Mucosa of descending colon (tissue), 3 donors: ENCODE measurements around the gene MTSS2. TPM values are rescaled to one million over a fixed set of nuclear protein-coding genes. Genes with fewer than 3 reads are reported as not detected.

Experiments
- ATAC-seq: fragments of 200-7000 bp; cut with Tn5 transposase; one replicate; pipeline ENCODE4 v1.9.1; 2020; ENCODE audit warnings: mild to moderate bottlenecking, moderate library complexity
- DNase-seq, 3 donors: peaks; one replicate each; pipeline ENCODE4 v3.0.0-alpha.2; 2020
- H3K36me3 ChIP-seq: fragments of 200-600 bp; one replicate; pipeline ENCODE4 v1.8.0; 2021; ENCODE audit warnings: low read depth, mild to moderate bottlenecking
- H3K4me1 ChIP-seq: fragments of 200-600 bp; one replicate; pipeline ENCODE4 v1.8.0; 2021; ENCODE audit warnings: low read depth, mild to moderate bottlenecking
- H3K4me3 ChIP-seq: fragments of 200-600 bp; one replicate; pipeline ENCODE4 v1.8.0; 2021; ENCODE audit warnings: mild to moderate bottlenecking
- H3K9me3 ChIP-seq: fragments of 200-600 bp; one replicate; pipeline ENCODE4 v1.8.0; 2021; ENCODE audit warnings: mild to moderate bottlenecking
- CTCF ChIP-seq: fragments of 200-600 bp; IDR thresholded peaks from one replicate; pipeline ENCODE4 v1.8.0; 2022; ENCODE audit warnings: antibody characterized with exemption, mild to moderate bottlenecking
- intact Hi-C, 2 donors: fragments of 100-400 bp; cut with DNase I in 1 of 2; cut with micrococcal nuclease in 1 of 2; formaldehyde crosslinking; loops; one replicate each; pipeline versions ENCODE4 v1.11.0 to v1.11.1; 2022; cut with DNase I, micrococcal nuclease
- total RNA-seq, 3 donors: library from RNA; stranded (reverse); fragmentation: NEBNext Ultra II Directional in 2 of 3; extraction: Animal tissue kit (Norgen Biotek cat#: 25700) in 2 of 3; gene quantifications; one replicate each; pipeline versions ENCODE4 v1.2.1 to v1.2.4, GENCODE V29; 2021 to 2023
- donor health status: DM: no; HTN: no; CAD: no; lungs with moderate emphysema.
- donor health status: DM: no; HTN: no; CAD: no.
- donor health status: DM: no; HTN: yes; CAD: no.

Gene MTSS2
- total RNA-seq, 3 donors from 2014 or later = 11.8 to 151 (median 28.2) TPM

GRCh38 chr16:70661534-70661917, 24.3 kb downstream of the MTSS2 start:
- DNase-seq (no peak), ATAC-seq (no peak)
- intact Hi-C loops = no loop called here
- no peaks in the 10 kb centered on the region for H3K4me1 ChIP-seq
- no peaks in the 10 kb centered on the region for H3K36me3 ChIP-seq
- H3K4me3 ChIP-seq = no peak overlapping the region
- no peak for TF ChIP-seq CTCF
- no peaks in the 10 kb centered on the region for H3K9me3 ChIP-seq

GRCh38 chr16:70660672-70661350, 25.0 kb downstream of the MTSS2 start:
- Histone ChIP-seq H3K36me3 (no peaks in the 10 kb centered on the region), H3K4me3 (no peak overlapping the region), H3K9me3 (no peaks in the 10 kb centered on the region), H3K4me1 (no peaks in the 10 kb centered on the region)
- intact Hi-C loops = no loop called here
- DNase-seq = no peak
- TF ChIP-seq CTCF = no peak
- ATAC-seq = no peak

GRCh38 chr16:70659953-70660671, 25.7 kb downstream of the MTSS2 start:
- no peak for TF ChIP-seq CTCF
- ATAC-seq (no peak), DNase-seq (no peak)
- H3K4me3 ChIP-seq = no peak overlapping the region
- H3K9me3 ChIP-seq = no peaks in the 10 kb centered on the region
- H3K36me3 ChIP-seq = no peaks in the 10 kb centered on the region
- intact Hi-C loops = loop anchor here in 1 of 2 donors (10.0 kb wide), 1 partner anchor 85 kb away; no protein-coding TSS in a partner anchor
- H3K4me1 ChIP-seq = no peaks in the 10 kb centered on the region

- H3K4me1 ChIP-seq = no peaks in the 10 kb centered on the region
- no peak overlapping the region for H3K4me3 ChIP-seq
- H3K36me3 ChIP-seq = no peaks in the 10 kb centered on the region
- TF ChIP-seq CTCF = no peak
- H3K9me3 ChIP-seq = no peaks in the 10 kb centered on the region
- ATAC-seq = no peak
- DNase-seq = no peak
- intact Hi-C loops = loop anchor here in 1 of 2 donors (10.0 kb wide), 1 partner anchor 85 kb away; no protein-coding TSS in a partner anchor
Observed at GRCh38 chr16:70659546-70659945, 26.3 kb downstream of the MTSS2 start.

- intact Hi-C loops = loop anchor here in 1 of 2 donors (10.0 kb wide), 1 partner anchor 84 kb away; no protein-coding TSS in a partner anchor
- no peaks in the 10 kb centered on the region for H3K9me3 ChIP-seq
Observed at GRCh38 chr16:70658921-70659320, 26.9 kb downstream of the MTSS2 start.

More at GRCh38 chr16:70658921-70659320, 26.9 kb downstream of the MTSS2 start:
- Histone ChIP-seq H3K4me1 (peaks cover 3% of the 10 kb centered on the region), H3K36me3 (no peaks in the 10 kb centered on the region), H3K4me3 (no peak overlapping the region)
- no peak for TF ChIP-seq CTCF
- DNase-seq = no peak
- no peak for ATAC-seq
